ENCODE data around the gene JAZF1.
A peak's percentile ranks its signal among the peaks of the same experiment; 100 is the strongest.

The JAZF1 gene

GRCh38 chr7:28065308-28065707, 115.3 kb downstream of the JAZF1 start:
- Histone ChIP-seq H3K27ac (ENCODE audit: low read length) (no peak overlapping the region), H3F3A (ENCODE audit: insufficient read depth, low read length) (no peaks in the 10 kb centered on the region), H2AFZ (ENCODE audit: low read length) (no peak overlapping the region), H3K4me1 (ENCODE audit: low read length) (no peaks in the 10 kb centered on the region), H3K4me3 (ENCODE audit: low read length) (no peak overlapping the region), H3K36me3 (replicated peaks; ENCODE audit: insufficient read depth, low read length) (no peaks in the 10 kb centered on the region), H3K9me2 (replicated peaks; ENCODE audit: insufficient read depth, low read length) (no peaks in the 10 kb centered on the region), H3K9ac (ENCODE audit: low read length) (no peak overlapping the region), H3K4me2 (ENCODE audit: low read depth, low read length) (no peak overlapping the region), H3K79me2 (ENCODE audit: low read length) (no peaks in the 10 kb centered on the region), H3K9me3 (replicated peaks; ENCODE audit: insufficient read depth, low read length) (no peaks in the 10 kb centered on the region), H3K27me3 (replicated peaks; ENCODE audit: insufficient read depth, low read length) (no peaks in the 10 kb centered on the region), H4K20me1 (ENCODE audit: insufficient read depth, low read length) (no peaks in the 10 kb centered on the region)
- TF ChIP-seq EZH2phosphoT487 (IDR thresholded peaks at IDR 0.05; ENCODE audit: low read length), result no peak
- TF ChIP-seq, protein P1, sequence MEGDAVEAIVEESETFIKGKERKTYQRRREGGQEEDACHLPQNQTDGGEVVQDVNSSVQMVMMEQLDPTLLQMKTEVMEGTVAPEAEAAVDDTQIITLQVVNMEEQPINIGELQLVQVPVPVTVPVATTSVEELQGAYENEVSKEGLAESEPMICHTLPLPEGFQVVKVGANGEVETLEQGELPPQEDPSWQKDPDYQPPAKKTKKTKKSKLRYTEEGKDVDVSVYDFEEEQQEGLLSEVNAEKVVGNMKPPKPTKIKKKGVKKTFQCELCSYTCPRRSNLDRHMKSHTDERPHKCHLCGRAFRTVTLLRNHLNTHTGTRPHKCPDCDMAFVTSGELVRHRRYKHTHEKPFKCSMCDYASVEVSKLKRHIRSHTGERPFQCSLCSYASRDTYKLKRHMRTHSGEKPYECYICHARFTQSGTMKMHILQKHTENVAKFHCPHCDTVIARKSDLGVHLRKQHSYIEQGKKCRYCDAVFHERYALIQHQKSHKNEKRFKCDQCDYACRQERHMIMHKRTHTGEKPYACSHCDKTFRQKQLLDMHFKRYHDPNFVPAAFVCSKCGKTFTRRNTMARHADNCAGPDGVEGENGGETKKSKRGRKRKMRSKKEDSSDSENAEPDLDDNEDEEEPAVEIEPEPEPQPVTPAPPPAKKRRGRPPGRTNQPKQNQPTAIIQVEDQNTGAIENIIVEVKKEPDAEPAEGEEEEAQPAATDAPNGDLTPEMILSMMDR (IDR thresholded peaks at IDR 0.05; ENCODE audit: low read length), result no peak
- TF ChIP-seq EZH2 (optimal IDR thresholded peaks at IDR 0.05; ENCODE audit: low read depth, low read length), result no peak
- DNase-seq, result no peak

GRCh38 chr7:28064437-28064836, 116.2 kb downstream of the JAZF1 start:
- no peaks in the 10 kb centered on the region for H3F3A ChIP-seq (ENCODE audit: insufficient read depth, low read length)
- H3K79me2 ChIP-seq (ENCODE audit: low read length), result no peaks in the 10 kb centered on the region
- no peak overlapping the region for H2AFZ ChIP-seq (ENCODE audit: low read length)
- H3K4me3 ChIP-seq (ENCODE audit: low read length), result no peak overlapping the region
- H3K4me1 ChIP-seq (ENCODE audit: low read length), result no peaks in the 10 kb centered on the region
- H3K4me2 ChIP-seq (ENCODE audit: low read depth, low read length), result no peak overlapping the region
- no peaks in the 10 kb centered on the region for H3K9me3 ChIP-seq (replicated peaks; ENCODE audit: insufficient read depth, low read length)
- H3K36me3 ChIP-seq (replicated peaks; ENCODE audit: insufficient read depth, low read length), result no peaks in the 10 kb centered on the region
- no peaks in the 10 kb centered on the region for H3K27me3 ChIP-seq (replicated peaks; ENCODE audit: insufficient read depth, low read length)
- TF ChIP-seq EZH2phosphoT487 (IDR thresholded peaks at IDR 0.05; ENCODE audit: low read length), result no peak
- TF ChIP-seq EZH2 (optimal IDR thresholded peaks at IDR 0.05; ENCODE audit: low read depth, low read length), result no peak
- TF ChIP-seq, protein P1 (IDR thresholded peaks at IDR 0.05; ENCODE audit: low read length), result no peak
- no peak overlapping the region for H3K9ac ChIP-seq (ENCODE audit: low read length)
- H3K9me2 ChIP-seq (replicated peaks; ENCODE audit: insufficient read depth, low read length), result no peaks in the 10 kb centered on the region
- H3K27ac ChIP-seq (ENCODE audit: low read length), result no peak overlapping the region
- H4K20me1 ChIP-seq (ENCODE audit: insufficient read depth, low read length), result no peaks in the 10 kb centered on the region
- no peak for DNase-seq

- H3F3A ChIP-seq (ENCODE audit: insufficient read depth, low read length), result no peaks in the 10 kb centered on the region
Measured at GRCh38 chr7:28062197-28062991, 118.2 kb downstream of the JAZF1 start.

More at GRCh38 chr7:28062197-28062991, 118.2 kb downstream of the JAZF1 start:
- peak; percentile 76 for DNase-seq
- Histone ChIP-seq H3K9me3 (replicated peaks; ENCODE audit: insufficient read depth, low read length) (no peaks in the 10 kb centered on the region), H3K4me3 (ENCODE audit: low read length) (no peak overlapping the region), H3K36me3 (replicated peaks; ENCODE audit: insufficient read depth, low read length) (no peaks in the 10 kb centered on the region), H3K9ac (ENCODE audit: low read length) (no peak overlapping the region), H3K27ac (ENCODE audit: low read length) (no peak overlapping the region), H3K4me1 (ENCODE audit: low read length) (no peaks in the 10 kb centered on the region), H4K20me1 (ENCODE audit: insufficient read depth, low read length) (no peaks in the 10 kb centered on the region), H3K4me2 (ENCODE audit: low read depth, low read length) (no peak overlapping the region), H3K79me2 (ENCODE audit: low read length) (no peaks in the 10 kb centered on the region), H2AFZ (ENCODE audit: low read length) (no peak overlapping the region; the same call in 1 of the 2 replicates), H3K27me3 (replicated peaks; ENCODE audit: insufficient read depth, low read length) (no peaks in the 10 kb centered on the region), H3K9me2 (replicated peaks; ENCODE audit: insufficient read depth, low read length) (no peaks in the 10 kb centered on the region)
- TF ChIP-seq EZH2phosphoT487 (IDR thresholded peaks at IDR 0.05; ENCODE audit: low read length), result no peak
- TF ChIP-seq, protein P1 (IDR thresholded peaks at IDR 0.05; ENCODE audit: low read length), result peak; percentile 93
- no peak for TF ChIP-seq EZH2 (optimal IDR thresholded peaks at IDR 0.05; ENCODE audit: low read depth, low read length)

Data from MM.1S (cell line).